Panc1 (cell line): ENCODE results near the gene TANC1. TPM values are rescaled to one million over a fixed set of nuclear protein-coding genes. Genes with fewer than 3 reads are reported as not detected.

Experiments
- ATAC-seq: fragments of 200-7000 bp; cut with Tn5 transposase; 2 replicates; pipeline ENCODE4 v1.9.1; 2020; ENCODE audit warnings: mild to moderate bottlenecking, moderate library complexity
- BruUV-seq: library from RNA; stranded (reverse); fragments of 400-500 nt; replicated peaks from 2 replicates; lab custom pipeline; 2021; lab: Mats Ljungman, UMichigan
- CTCF ChIA-PET: fragments of 300-600 bp; sonication (Branson Sonifier 250); formaldehyde crosslinking; loops from one replicate; lab custom pipeline; 2022; ENCODE audit warnings: antibody characterized with exemption; lab: Charles Lee
- POLR2A ChIA-PET: fragments of 300-600 bp; sonication (Branson Sonifier 250); formaldehyde crosslinking; loops from one replicate; lab custom pipeline; 2022; ENCODE audit warnings: antibody characterized with exemption; lab: Charles Lee
- DNase-seq: peaks from one replicate; pipeline ENCODE4 v3.0.0-alpha.2; 2010; ENCODE audit warnings: low read depth, low spot score
- H3K27ac ChIP-seq: 2 replicates; pipeline ENCODE4 v1.5.1; 2011; ENCODE audit warnings: mild to moderate bottlenecking, low read length, inconsistent platforms
- H3K27me3 ChIP-seq: fragments of 200-500 bp; sonication (Bioruptor generic); 2 replicates; pipeline ENCODE4 v1.6.0; 2014; ENCODE audit warnings: low read length, inconsistent platforms; ENCODE audit not compliant: control insufficient read depth, insufficient read depth
- H3K36me3 ChIP-seq: fragments of 200-500 bp; sonication (Bioruptor generic); 2 replicates; pipeline ENCODE4 v1.5.1; 2014; ENCODE audit warnings: inconsistent platforms, mild to moderate bottlenecking, low read length, moderate library complexity; ENCODE audit not compliant: control insufficient read depth, insufficient read depth
- H3K4me1 ChIP-seq: 2 replicates; pipeline ENCODE4 v1.5.1; 2011; ENCODE audit warnings: inconsistent platforms, mild to moderate bottlenecking, low read length, moderate library complexity; ENCODE audit not compliant: control insufficient read depth, insufficient read depth
- H3K4me3 ChIP-seq, 2 experiments: 2 replicates each; pipeline ENCODE4 v1.5.1; 2011 to 2012; ENCODE audit warnings: low read depth in 2 of 2, low read length in 2 of 2, mild to moderate bottlenecking in 2 of 2, inconsistent platforms in 1 of 2, moderate library complexity in 1 of 2
- H3K9me3 ChIP-seq: fragments of 200-500 bp; sonication (Bioruptor generic); 2 replicates; pipeline ENCODE4 v1.5.1; 2014; ENCODE audit warnings: low read depth, mild to moderate bottlenecking, inconsistent platforms, low read length, moderate library complexity; ENCODE audit not compliant: control insufficient read depth, insufficient read depth
- CTCF ChIP-seq: fragments of 450-650 bp; IDR thresholded peaks from 2 replicates; pipeline ENCODE4 v1.5.1; 2017; ENCODE audit warnings: mild to moderate bottlenecking
- POLR2AphosphoS5 ChIP-seq: IDR thresholded peaks from 2 replicates; pipeline ENCODE4 v1.6.1; 2012; ENCODE audit warnings: mild to moderate bottlenecking, low read depth, low read length, moderate library complexity
- REST ChIP-seq, 2 experiments: IDR thresholded peaks; 2 replicates each; pipeline ENCODE4 v1.6.1; 2011 to 2012; ENCODE audit warnings: low read depth in 2 of 2, control low read depth in 1 of 2, low read length in 1 of 2, mild to moderate bottlenecking in 1 of 2, moderate library complexity in 1 of 2; ENCODE audit not compliant: insufficient read depth in 1 of 2
- SIN3A ChIP-seq: IDR thresholded peaks from 2 replicates; pipeline ENCODE4 v1.6.1; 2012; ENCODE audit warnings: low read depth, mild to moderate bottlenecking, low read length, moderate library complexity, borderline replicate concordance; ENCODE audit not compliant: insufficient read depth
- TCF7L2 ChIP-seq: IDR thresholded peaks from 2 replicates; pipeline ENCODE4 v1.6.1; 2011; ENCODE audit warnings: mild to moderate bottlenecking, low read depth, low read length, inconsistent platforms
- in situ Hi-C: cut with HindIII; loops from 2 replicates; pipeline ENCODE4 v1.10.0; 2016; ENCODE audit warnings: low sequenced_read_pairs, low pct_unique_long_range_greater_than_20kb
- intact Hi-C: fragments of 100-400 bp; cut with micrococcal nuclease; formaldehyde crosslinking; loops from one replicate; pipeline ENCODE4 v1.10.0; 2022; ENCODE audit not compliant: unreplicated experiment
- total RNA-seq: library from RNA; stranded (reverse); gene quantifications from one replicate; pipeline ENCODE4 v1.2.1, GENCODE V29; 2021; ENCODE audit not compliant: unreplicated experiment

Gene TANC1
- total RNA-seq, 1 experiment from 2014 or later, result 44.3 TPM

GRCh38 chr2:158965641-158966040 is 2.8 kb upstream of the TANC1 start:
- H3K9me3 ChIP-seq, result no peaks in the 10 kb centered on the region
- BruUV-seq, result no TSS peak
- no peak for TF ChIP-seq POLR2AphosphoS5
- TF ChIP-seq REST (IDR thresholded peaks at IDR 0.05; ENCODE audit: insufficient read depth in 1 of 2, low read depth in 2 of 2, low read length in 1 of 2), result no peak
- intact Hi-C loops, result loop anchor here (5.0 kb wide), 1 partner anchor 63 kb away; no protein-coding TSS in a partner anchor
- DNase-seq (no peak), ATAC-seq (no peak)
- no peak overlapping the region for H3K4me3 ChIP-seq
- peaks cover 6% of the 10 kb centered on the region; the same call in 1 of the 2 replicates for H3K36me3 ChIP-seq
- H3K4me1 ChIP-seq, result peaks cover 19% of the 10 kb centered on the region
- no peaks in the 10 kb centered on the region for H3K27me3 ChIP-seq
- CTCF ChIA-PET, result no interaction called here
- in situ Hi-C loops, result no loop called here
- no peak overlapping the region for H3K27ac ChIP-seq
- POLR2A ChIA-PET, result interaction anchor here (0.6 kb wide), 1 partner anchor 40 kb away, joined by 4 read pairs; no protein-coding TSS in a partner anchor

GRCh38 chr2:158966312-158966711 is 2.1 kb upstream of the TANC1 start:
- ATAC-seq (no peak), DNase-seq (no peak)
- POLR2A ChIA-PET, result interaction anchor here (0.6 kb wide), 1 partner anchor 40 kb away, joined by 4 read pairs; no protein-coding TSS in a partner anchor
- no TSS peak for BruUV-seq
- CTCF ChIA-PET, result no interaction called here
- H3K27me3 ChIP-seq, result no peaks in the 10 kb centered on the region
- peaks cover 6% of the 10 kb centered on the region; the same call in 1 of the 2 replicates for H3K36me3 ChIP-seq
- peak overlapping the region; percentile 96; the same call in 1 of the 2 replicates for H3K27ac ChIP-seq
- H3K4me1 ChIP-seq, result peaks cover 25% of the 10 kb centered on the region
- TF ChIP-seq SIN3A, result no peak
- TF ChIP-seq TCF7L2, result no peak
- no peak for TF ChIP-seq REST (IDR thresholded peaks at IDR 0.05; ENCODE audit: insufficient read depth in 1 of 2, low read depth in 2 of 2, low read length in 1 of 2)
- TF ChIP-seq CTCF, result no peak
- TF ChIP-seq POLR2AphosphoS5, result no peak
- H3K4me3 ChIP-seq, result no peak overlapping the region
- in situ Hi-C loops (no loop called here), intact Hi-C loops (loop anchor here (5.0 kb wide), 1 partner anchor 64 kb away; no protein-coding TSS in a partner anchor)
- H3K9me3 ChIP-seq, result no peaks in the 10 kb centered on the region
